CD4-positive, alpha-beta T cell treated with Interleukin-2 at 100 ng/mL for 4 hours (primary cell): Measurements from ENCODE around the gene C2orf74.
"Not testable (repeated sequence)": the region's sequence is repeated elsewhere in the genome, so short reads cannot be mapped to it uniquely, and the experiment has no call there.

Experiments
- DNase-seq: peaks from one replicate; pipeline ENCODE4 v3.0.0-alpha.2; 2020; ENCODE audit warnings: low spot score

Gene C2orf74

GRCh38 chr2:61161888-61162287 lies at the start of gene C2orf74:
TSS of gene C2orf74 (plus strand) at chr2:61162188. CDS start at chr2:61162515, 327 bp downstream.
- DNase-seq: no peak

GRCh38 chr2:61114147-61114546 lies 47.8 kb upstream of the C2orf74 start:
- no peak for DNase-seq

DNA sequence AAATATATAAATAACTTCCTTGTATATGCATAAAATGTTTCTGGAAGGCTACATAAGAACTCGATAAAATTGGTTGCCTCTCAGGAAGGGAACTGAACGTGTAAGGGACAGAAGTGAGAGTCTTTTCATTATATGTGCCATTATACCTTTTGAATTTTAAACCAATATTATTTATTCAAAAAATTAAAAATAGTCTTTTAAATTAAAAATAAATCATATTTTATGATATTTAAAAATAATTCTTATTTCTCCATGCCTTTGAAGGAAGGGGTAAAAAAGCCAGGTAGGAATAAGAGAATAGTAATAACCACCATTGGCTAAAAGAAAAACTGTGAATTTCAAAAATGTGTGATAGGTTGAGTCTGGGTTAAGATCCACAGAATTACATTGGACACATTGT lies 45.7 kb upstream of the C2orf74 start:
- no peak for DNase-seq

DNA sequence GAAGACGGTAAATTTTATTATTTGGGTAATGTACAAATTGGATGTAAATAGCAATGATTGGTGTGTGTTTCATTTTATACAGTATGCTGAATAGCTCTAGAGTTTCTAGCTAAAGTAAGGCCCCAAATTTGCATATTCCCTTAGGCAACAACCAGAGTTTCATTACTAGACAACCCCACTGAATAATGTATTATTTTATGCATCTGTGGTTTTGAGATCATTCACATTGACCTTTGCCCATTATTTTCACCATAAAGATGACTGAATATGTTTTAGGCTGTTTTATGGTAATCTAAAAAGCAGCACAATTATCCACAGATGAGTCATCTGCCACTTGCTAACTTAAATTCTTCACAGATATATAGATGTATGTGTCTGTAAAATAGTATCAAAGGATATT lies 44.5 kb upstream of the C2orf74 start:
- DNase-seq: no peak

DNA sequence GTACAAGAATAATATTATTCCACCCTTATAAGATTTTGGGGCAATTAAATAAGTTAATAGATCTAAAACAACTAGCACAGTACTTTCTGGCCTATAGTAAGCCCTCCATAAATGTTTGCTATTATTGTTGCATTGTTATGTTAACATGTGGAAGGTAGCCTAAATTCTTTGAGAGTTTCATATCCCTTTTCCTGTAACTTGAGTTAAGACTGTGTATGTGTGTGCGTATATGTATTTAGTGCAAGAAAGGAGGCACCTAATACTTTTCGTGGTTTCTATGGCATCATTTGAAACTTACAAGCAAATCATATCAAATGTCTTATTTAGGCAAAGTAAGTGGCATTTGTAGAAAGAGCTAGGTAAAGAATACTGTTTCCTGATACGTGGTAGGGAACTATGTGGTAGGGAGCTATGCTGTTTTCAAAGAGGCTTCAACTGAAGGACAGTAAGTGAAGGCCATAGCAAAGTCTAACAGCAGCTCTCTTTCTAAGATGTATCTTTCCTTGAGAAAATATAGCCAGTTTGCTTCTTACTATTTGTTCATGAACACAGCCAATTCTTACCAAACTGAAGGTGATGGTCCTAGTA lies 36.8 kb upstream of the C2orf74 start:
- DNase-seq: no peak

DNA sequence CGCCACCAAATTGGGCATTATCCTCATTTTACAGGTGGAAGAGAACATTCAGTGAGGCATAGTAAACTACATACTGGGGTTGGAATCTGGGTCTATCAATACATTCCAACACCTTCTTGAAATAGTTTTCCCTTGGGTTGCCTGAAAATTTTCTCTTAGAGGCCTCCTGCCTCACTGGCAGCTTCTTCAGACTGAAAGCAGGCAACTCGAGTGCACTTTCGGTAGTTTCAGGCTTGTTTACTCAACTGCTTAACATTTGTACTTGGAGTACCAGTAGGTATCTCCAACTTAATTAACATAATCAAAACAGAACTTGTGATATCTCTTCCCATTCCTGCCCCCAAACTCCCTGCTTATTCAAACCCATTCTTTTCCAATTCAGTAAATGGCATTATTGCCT lies 36.2 kb upstream of the C2orf74 start:
- no peak for DNase-seq

- DNase-seq: not testable (repeated sequence)
Measured at GRCh38 chr2:61128122-61128521, 33.9 kb upstream of the C2orf74 start.

DNA sequence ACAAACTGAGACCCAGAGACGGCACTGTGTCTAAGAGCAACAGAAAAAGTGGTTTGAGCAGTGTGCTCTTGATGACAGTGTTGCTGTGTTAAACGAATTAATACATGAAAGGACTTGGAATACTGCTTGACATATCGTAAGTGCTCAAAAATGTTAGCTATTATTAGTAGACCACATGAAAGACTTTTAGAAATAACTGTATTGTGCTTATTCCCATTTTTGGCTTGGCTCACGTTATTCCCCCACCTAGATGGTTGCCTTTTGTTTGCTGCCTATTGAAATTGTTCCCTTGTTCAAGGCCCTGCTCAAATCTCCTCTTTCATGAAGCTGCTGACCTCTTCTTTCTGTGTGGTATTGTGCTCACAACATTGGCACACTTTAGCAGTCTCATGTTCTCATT lies 27.8 kb upstream of the C2orf74 start:
- no peak for DNase-seq

- DNase-seq: peak; percentile 14
Measured at GRCh38 chr2:61135510-61135909, 26.5 kb upstream of the C2orf74 start.

- no peak for DNase-seq
Measured at GRCh38 chr2:61138859-61139258, 23.1 kb upstream of the C2orf74 start.

GRCh38 chr2:61141151-61141550 lies 20.8 kb upstream of the C2orf74 start:
- no peak for DNase-seq

GRCh38 chr2:61144697-61145268 lies 17.2 kb upstream of the C2orf74 start:
- DNase-seq: peak; percentile 96

DNA sequence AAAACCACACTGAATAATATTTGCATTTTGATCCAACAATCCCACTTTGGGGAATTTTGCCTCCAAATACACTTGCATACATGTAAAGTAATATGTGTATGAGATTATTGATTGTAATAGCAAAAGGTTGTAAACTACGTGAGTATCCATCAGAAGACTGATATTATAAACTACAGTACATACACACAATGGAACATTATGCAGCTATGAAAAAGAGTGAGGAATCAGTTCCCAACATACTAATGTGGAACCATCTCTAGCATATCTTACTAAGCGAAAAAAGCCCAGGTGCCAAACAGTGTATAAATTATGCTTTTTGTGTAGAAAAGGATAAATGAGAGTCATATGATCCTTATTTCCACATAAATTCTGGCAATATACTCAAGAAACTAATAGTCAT lies 16.0 kb upstream of the C2orf74 start:
- no peak for DNase-seq

GRCh38 chr2:61148091-61148490 lies 13.9 kb upstream of the C2orf74 start:
- DNase-seq: not testable (repeated sequence)

- no peak for DNase-seq
Measured at GRCh38 chr2:61149074-61149473, 12.9 kb upstream of the C2orf74 start.

GRCh38 chr2:61151436-61151835 lies 10.6 kb upstream of the C2orf74 start:
- no peak for DNase-seq

- no peak for DNase-seq
Measured at GRCh38 chr2:61157371-61158003, 4.5 kb upstream of the C2orf74 start.

GRCh38 chr2:61158356-61158955 lies 3.5 kb upstream of the C2orf74 start:
- no peak for DNase-seq

DNA sequence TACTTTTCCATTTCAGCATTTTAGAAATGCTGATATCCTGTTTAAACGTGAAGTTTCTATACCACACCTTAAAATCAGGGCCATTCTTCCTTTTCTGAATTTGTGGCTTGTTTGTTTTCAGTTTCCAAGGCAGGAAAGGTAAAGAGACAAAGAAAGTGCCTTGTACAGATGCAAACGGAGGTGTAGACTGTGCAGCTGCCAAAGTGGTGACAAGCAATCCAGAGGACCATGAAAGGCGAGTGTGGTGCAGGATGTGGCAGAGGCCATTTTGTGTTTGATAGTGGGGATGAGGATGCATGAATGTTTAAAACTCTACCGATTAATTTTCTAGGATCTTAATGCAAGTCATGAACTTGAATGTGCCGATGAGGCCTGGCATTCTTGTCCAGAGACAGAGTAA lies 733 bp downstream of the C2orf74 start:
- no peak for DNase-seq

DNA sequence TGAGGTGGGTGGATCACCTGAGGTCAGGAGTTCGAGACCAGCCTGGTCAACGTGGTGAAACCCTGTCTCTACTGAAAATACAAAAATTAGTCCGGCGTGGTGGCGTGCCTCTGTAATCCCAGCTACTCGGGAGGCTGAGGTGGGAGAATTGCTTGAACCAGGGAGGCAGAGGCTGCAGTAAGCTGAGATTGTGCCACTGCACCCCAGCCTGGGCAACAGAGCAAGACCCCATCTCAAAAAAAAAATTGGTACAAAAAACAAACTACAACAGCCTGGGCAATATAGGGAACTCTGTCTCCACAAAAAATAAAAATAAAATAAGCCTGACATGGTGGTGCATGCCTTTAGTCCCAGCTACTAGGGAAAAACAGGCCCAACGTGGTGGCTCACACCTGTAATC lies 3.1 kb downstream of the C2orf74 start:
- DNase-seq: not testable (repeated sequence)

- no peak for DNase-seq
Measured at GRCh38 chr2:61165946-61166345, 4.0 kb downstream of the C2orf74 start.

DNA sequence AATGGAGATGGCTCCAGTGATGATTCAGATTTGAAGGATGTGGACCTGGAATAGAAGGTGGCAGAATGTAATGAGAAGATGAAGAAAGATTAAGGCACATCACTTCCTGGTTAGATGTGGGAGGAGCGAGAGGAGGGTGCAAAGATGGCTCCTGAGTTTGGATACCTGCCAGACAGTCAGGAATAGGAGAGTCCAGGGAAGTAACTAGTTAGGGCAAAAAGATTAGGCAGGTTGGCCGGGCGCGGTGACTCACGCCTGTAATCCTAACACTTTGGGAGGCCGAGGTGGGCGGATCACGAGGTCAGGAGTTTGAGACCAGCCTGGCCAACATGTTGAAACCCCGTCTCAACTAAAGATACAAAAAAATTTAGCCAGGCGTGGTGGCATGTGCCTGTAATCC lies 5.6 kb downstream of the C2orf74 start:
- no peak for DNase-seq

- no peak for DNase-seq
Measured at GRCh38 chr2:61172671-61173070, 10.7 kb downstream of the C2orf74 start.
